Measurements from ENCODE around the gene FAM117B. TPM values are rescaled to one million over a fixed set of nuclear protein-coding genes. Genes with fewer than 3 reads are reported as not detected.

FAM117B gene
- total RNA-seq, 1 experiment from 2014 or later = 24.0 TPM

DNA sequence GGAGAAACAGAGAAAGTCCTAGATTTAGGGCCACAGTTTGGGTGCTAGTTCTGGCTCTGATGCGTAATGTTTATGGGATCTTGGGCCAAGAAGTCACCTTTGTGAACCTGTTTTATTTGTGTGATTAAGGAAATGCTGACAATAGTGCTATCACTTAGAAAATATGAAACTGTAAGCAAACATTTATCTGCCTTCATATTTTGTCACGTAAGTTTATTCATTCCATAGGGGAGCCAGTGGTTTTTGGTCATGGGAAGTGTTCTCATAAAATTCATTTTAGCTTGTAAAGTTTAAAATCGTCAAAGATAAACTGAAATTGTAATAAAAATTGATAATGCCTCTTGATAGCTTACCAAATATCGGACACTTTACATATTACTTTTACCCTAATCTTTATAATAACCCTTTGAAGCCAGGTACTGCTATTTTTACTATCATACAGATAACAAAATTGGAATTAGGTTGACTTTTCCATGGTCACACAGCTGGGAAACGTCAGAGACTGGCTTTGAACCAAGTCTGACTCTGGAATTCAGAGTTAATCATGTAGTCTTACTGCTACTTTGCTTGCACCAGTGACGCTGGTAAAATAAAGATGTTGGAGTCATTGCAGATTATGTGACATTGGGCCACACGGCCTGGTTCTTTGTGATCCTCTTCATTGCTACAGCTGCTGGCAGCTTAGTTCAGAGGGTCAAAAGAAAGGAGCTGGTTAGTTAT is 137.1 kb downstream of the FAM117B start:
- Histone ChIP-seq H3K56ac (ENCODE audit: insufficient read length, low read depth, low read length) (no peak overlapping the region), H2BK12ac (ENCODE audit: insufficient read length, low read depth, low read length) (no peak overlapping the region), H3K79me2 (ENCODE audit: insufficient read depth, low read length) (no peaks in the 10 kb centered on the region), H2BK15ac (ENCODE audit: low read depth, low read length) (no peak overlapping the region), H3K4me1 (ENCODE audit: insufficient read depth, low read length) (no peaks in the 10 kb centered on the region), H3K9me3 (ENCODE audit: control insufficient read depth, low read depth, low read length) (no peaks in the 10 kb centered on the region), H2BK120ac (ENCODE audit: low read depth, low read length, poor library complexity, severe bottlenecking) (no peak overlapping the region), H3K23ac (ENCODE audit: insufficient read length, low read depth, low read length) (no peak overlapping the region), H3K18ac (ENCODE audit: insufficient read length, low read depth, low read length) (no peak overlapping the region), H3T11ph (ENCODE audit: low read length) (no peak overlapping the region), H3K14ac (ENCODE audit: insufficient read depth, low read length) (no peak overlapping the region), H4K8ac (replicated peaks; ENCODE audit: insufficient read length, low read depth, low read length) (no peak overlapping the region), H3K27me3 (ENCODE audit: insufficient read depth, low read length) (no peaks in the 10 kb centered on the region), H2AK5ac (ENCODE audit: insufficient read length, low read length) (no peak overlapping the region), H2BK5ac (ENCODE audit: insufficient read length, low read length) (no peak overlapping the region), H2BK20ac (ENCODE audit: low read depth, low read length, poor library complexity, severe bottlenecking) (no peak overlapping the region), H3K4ac (ENCODE audit: low read depth, low read length) (no peak overlapping the region), H4K5ac (ENCODE audit: insufficient read length, low read depth, low read length) (no peak overlapping the region), H3K27ac (ENCODE audit: insufficient read length, low read depth, low read length) (no peak overlapping the region), H3K4me2 (ENCODE audit: insufficient read depth, insufficient read length, low read length) (no peak overlapping the region), H2AFZ (ENCODE audit: low read length) (no peak overlapping the region), H3K9ac (ENCODE audit: extremely low read depth, insufficient read length, low read length) (no peak overlapping the region), H3K79me1 (ENCODE audit: insufficient read depth, low read depth, low read length, poor library complexity, severe bottlenecking) (no peaks in the 10 kb centered on the region), H3K23me2 (ENCODE audit: insufficient read length, low read depth, low read length, poor library complexity, severe bottlenecking) (no peaks in the 10 kb centered on the region), H4K91ac (ENCODE audit: insufficient read length, low read depth, low read length) (no peak overlapping the region), H4K20me1 (ENCODE audit: control insufficient read depth, insufficient read depth, insufficient read length) (no peaks in the 10 kb centered on the region)
- Mint-ChIP-seq H3K4me1 (peaks cover 17% of the 10 kb centered on the region in 2 experiments), H3K27me3 (ENCODE audit: low read depth) (no peaks in the 10 kb centered on the region), H3K27ac (no peak overlapping the region), H3K4me3 (no peak overlapping the region), H3K36me3 (ENCODE audit: insufficient read depth in 1 of 3, low read depth in 3 of 3) (peaks cover 4 to 16% (median 12%) of the 10 kb centered on the region in 3 experiments; a peak in 5 of 7 replicates), H3K9me3 (no peaks in the 10 kb centered on the region)
- TF ChIP-seq, protein P1, sequence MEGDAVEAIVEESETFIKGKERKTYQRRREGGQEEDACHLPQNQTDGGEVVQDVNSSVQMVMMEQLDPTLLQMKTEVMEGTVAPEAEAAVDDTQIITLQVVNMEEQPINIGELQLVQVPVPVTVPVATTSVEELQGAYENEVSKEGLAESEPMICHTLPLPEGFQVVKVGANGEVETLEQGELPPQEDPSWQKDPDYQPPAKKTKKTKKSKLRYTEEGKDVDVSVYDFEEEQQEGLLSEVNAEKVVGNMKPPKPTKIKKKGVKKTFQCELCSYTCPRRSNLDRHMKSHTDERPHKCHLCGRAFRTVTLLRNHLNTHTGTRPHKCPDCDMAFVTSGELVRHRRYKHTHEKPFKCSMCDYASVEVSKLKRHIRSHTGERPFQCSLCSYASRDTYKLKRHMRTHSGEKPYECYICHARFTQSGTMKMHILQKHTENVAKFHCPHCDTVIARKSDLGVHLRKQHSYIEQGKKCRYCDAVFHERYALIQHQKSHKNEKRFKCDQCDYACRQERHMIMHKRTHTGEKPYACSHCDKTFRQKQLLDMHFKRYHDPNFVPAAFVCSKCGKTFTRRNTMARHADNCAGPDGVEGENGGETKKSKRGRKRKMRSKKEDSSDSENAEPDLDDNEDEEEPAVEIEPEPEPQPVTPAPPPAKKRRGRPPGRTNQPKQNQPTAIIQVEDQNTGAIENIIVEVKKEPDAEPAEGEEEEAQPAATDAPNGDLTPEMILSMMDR (conservative IDR thresholded peaks at IDR 0.05) = no peak
- WGBS (ENCODE audit: extremely low coverage, insufficient read length, low lambda C conversion rate) = 100% methylated on average over 1 of the region's 7 CpGs
- DNase-seq = no peak

Data from H9 (cell line).